Activated T-cell treated with anti-CD3 and anti-CD28 coated beads for 48 hours (primary cell): Measurements from ENCODE around the gene QSOX1.
"Not testable (repeated sequence)": the region's sequence is repeated elsewhere in the genome, so short reads cannot be mapped to it uniquely, and the experiment has no call there.

ENCODE experiments used
- DNase-seq: peaks from one replicate; pipeline ENCODE4 v3.0.0-alpha.2; 2020; ENCODE audit warnings: low read depth

QSOX1 gene

DNA sequence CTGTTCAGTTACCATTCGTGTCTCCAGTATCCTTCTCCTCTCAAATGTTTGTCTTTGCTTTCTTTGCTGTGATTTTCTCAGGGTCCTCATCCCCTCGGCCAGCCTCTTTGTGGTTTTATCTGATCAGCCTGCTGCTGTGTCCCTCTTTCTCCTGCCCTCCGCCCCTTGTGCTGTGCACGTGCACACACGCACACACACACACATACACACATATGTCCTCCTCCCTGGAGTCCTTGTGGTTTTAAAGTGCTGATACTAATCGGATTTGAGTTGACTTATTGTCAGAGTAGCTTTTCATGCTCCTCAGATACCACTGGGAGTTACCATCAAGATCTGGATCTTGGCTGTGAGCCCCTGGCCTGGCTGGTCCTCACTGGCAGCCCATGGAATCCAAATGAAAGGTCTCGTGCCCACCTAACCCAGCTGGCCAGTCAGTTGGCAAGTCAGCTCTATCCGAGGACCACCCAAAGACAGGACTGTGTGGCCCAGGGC lies 34.1 kb downstream of the QSOX1 start:
- no peak for DNase-seq

DNA sequence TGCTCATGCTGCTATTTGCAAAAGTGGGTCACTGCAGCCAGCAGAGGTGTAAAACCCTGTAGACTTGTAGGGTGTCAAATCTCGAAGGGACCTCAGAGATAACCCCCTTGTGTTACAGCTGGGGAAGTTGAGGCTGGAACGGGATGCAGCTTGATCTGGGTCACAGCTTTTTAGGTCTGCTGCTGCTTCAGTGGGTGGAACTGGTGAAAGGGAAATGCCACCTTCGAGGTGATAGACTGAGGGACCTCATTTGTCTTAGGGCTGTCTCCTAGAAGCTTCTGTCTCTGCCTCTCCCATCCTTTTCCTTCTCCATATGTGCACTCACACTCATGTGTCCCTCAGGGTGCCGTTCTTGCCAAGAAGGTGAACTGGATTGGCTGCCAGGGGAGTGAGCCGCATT lies 35.4 kb downstream of the QSOX1 start:
- DNase-seq, result no peak

DNA sequence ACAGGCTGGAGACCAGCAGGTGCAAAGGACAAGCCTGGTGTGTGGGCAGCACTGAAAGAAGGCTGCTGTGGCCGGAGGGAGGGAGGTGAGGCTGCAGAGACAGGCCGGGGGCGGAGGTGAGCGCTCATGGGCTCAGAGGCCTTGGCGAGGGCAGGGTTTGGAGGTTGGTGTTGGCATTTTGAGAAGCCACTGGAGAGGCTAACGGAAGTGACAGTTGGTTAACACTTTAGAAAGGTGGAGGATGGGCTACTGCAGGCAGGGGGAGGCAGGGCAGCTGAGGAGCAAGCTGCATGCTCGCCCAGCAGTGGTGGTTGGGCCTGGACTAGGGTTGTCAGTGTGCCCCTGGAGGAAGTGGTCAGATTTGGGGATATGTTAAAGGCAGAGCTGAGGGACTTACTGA lies 37.5 kb downstream of the QSOX1 start:
- no peak for DNase-seq

DNA sequence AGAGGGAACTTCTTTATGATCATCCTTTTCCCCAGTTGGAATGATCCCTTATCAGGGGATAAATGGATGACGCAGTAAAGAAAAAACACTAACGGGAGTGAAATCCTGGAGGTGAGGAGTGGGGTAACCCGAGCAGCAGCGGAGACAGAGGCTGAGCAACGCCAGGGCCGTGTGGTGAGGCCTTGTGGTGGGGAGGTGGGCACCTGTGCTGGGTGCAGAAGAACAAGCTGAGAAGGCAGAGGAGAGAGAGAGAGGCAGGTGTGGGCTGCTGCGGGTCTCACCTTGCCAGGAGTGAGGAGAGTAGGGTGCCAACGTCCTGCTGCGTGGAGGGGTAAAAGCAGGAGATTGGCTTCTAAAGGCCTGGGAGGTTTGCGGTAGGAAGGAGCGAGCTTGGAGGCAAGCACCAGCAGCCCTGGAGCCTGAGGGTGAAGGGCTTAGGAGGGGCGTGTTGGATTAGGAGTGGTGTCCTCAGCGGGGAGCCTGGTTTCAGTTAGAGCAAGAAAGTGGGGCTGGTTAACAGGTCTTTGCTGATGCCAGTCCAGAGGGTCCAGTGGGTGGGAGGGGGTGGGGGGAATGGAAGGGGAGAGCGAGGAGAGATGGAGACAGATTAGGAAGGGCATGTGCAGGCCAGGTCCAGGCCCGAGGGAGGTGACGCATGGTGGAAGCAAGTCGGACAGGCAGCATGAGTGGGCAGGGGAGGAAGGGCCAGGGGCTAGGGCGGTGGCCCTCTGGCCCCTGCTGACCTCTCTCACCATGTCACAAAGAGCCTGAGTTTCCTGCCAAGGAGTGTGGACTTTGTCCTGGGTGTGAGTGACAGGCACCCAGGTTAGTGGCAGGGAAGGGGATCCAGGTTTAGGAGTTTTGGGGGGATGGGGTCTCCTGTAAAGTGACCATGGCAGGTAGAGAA lies 38.7 kb downstream of the QSOX1 start:
- DNase-seq, result no peak

DNA sequence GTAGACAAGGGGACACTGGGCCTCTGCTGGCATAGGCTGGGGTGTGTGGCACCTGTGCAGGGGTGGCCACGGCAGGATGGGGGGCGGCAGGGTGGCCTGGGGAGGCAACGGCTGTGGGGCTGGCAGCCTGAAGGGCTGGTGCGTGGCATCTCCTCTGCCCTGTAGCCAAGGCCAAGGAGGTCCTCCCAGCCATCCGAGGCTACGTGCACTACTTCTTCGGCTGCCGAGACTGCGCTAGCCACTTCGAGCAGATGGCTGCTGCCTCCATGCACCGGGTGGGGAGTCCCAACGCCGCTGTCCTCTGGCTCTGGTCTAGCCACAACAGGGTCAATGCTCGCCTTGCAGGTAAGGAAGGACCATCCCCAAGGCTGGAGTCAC lies 39.4 kb downstream of the QSOX1 start:
- DNase-seq, result no peak

DNA sequence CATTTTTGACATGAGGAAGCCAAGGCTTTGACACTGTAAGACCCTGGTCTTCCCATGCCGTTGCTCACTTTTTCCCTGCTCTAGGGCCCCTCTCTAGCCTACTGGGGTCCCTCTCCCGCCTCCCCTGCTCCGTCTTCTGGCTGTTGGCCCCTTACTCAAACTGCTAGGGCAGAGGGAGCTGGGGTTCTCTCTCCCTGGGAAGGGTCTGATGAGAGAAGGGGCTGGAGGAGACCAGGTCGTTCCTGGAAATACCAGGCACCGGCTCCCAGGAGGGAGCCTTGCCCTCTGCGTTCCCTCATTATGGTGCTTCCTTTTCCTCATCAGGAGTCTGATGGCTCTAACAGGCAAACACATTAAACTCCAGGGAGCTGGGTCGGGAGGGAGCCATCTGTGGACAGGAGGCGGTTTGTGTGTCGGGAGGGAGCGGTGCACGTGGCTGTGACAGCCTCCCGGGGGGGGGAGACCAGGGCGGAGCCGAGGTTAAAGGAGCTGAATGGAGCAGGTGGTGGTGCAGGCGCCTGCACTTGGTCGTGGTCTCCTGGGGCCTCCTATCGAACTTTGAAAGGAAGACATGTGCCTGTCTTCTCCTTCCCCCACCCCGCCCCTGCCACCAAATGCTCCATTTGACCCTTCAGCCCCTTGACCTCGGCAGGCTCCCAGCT lies 40.0 kb downstream of the QSOX1 start:
- no peak for DNase-seq

DNA sequence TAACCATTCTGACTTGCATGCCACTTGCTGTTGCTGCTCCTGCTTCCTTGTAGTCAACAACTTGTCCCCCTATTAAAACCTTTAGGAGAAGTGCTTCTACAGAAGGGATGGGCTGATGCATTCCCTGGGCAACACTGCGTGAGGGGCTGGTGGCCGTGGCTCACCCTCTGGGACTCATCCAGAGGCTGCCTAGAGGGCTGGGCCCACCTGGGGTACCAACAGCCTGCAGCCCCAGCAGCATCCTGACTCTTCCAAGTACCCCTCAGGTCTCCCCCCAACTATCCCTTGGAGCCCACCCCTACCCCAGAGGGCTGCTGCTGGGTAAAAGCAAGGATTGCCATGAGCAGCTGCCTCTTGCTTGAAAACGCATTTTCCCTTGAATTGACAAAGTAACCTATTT lies 40.7 kb downstream of the QSOX1 start:
- DNase-seq, result no peak

DNA sequence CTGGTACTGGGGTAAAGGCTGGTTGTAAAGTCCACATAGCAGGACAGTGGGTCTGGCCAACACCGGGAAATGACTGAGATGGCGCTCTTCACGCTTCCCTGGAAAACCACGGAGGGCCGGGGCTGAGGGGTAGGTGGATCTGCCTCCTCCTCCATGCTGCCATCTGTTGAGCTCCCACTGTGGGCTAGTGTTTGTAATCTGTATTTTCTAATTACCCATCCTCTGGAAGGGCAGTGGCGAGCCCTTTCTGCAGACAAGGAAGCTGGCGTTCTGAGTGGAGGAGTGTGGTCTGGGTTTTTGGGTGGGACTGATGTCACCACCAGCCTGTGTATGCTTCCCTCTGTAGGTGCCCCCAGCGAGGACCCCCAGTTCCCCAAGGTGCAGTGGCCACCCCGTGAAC lies 41.2 kb downstream of the QSOX1 start:
- no peak for DNase-seq

DNA sequence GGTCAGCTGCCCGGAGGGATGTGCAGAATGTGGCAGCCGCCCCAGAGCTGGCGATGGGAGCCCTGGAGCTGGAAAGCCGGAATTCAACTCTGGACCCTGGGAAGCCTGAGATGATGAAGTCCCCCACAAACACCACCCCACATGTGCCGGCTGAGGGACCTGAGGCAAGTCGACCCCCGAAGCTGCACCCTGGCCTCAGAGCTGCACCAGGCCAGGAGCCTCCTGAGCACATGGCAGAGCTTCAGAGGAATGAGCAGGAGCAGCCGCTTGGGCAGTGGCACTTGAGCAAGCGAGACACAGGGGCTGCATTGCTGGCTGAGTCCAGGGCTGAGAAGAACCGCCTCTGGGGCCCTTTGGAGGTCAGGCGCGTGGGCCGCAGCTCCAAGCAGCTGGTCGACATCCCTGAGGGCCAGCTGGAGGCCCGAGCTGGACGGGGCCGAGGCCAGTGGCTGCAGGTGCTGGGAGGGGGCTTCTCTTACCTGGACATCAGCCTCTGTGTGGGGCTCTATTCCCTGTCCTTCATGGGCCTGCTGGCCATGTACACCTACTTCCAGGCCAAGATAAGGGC lies 41.9 kb downstream of the QSOX1 start:
- no peak for DNase-seq

DNA sequence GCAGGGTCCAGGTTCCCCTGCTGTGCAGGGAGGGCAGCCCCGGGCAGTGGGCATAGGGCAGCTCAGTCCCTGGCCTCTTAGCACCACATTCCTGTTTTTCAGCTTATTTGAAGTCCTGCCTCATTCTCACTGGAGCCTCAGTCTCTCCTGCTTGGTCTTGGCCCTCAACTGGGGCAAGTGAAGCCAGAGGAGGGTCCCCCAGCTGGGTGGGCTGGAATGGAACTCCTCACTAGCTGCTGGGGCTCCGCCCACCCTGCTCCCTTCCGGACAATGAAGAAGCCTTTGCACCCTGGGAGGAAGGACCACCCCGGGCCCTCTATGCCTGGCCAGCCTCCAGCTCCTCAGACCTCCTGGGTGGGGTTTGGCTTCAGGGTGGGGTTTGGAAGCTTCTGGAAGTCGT lies 42.6 kb downstream of the QSOX1 start:
- no peak for DNase-seq

DNA sequence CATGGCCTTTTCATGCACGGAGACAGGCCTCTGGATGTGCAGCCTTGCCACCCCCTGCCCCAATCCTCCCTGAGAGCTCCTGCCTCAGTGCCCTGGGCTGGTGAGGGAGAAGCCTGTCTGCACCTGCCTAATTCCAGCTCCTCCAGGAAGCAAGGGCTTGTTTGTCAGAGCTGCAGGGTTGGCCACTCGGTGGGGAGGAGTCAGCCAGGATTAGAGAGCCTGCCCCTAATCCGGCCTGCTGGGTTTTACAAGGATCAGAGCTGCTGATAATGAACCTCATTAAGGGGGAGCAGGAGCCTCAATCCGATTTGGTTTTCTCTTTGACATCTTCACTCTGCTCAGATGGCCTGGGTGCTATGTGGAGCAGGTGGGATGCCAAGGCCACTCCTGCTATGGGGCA lies 43.5 kb downstream of the QSOX1 start:
- DNase-seq, result no peak

DNA sequence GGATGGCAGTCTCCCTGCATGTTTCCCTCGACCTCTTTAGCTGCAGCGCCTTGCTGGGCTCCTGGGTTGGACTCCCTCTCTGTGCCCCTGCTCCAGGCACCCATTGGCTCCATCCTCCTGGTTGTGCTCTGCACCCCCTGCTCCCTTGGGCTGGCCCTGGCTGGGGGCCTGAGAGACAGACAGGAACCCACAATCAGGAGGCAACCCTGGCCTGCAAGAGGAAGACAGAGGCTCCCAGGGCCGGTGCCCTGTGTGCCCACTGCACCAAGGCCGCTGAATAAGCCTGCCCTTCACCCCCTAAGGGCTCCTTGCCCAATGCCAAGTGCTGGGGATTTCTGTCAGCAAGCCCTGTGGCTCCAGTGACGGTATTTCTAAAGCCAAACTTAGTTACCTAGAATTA lies 43.9 kb downstream of the QSOX1 start:
- DNase-seq, result no peak

DNA sequence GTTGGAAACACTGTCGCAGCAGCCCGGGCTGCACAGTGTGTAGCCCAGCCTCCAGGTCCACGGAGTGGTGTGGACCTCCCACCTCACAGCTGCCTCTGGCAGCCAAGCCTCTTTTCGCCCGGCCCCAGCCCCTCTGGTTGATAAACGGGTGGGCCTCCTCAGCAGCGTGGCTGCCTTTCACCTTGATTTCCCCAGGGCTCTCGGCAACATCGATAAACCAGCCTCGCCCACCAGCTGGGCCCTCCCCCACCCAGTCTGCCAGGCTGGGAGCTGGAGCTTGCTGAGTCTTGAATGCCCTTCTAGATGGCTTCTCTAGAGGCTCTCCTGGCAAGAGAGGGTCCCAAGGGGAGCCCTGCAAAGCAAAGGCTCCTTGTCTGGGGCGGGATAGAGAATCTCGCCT lies 44.3 kb downstream of the QSOX1 start:
- no peak for DNase-seq

DNA sequence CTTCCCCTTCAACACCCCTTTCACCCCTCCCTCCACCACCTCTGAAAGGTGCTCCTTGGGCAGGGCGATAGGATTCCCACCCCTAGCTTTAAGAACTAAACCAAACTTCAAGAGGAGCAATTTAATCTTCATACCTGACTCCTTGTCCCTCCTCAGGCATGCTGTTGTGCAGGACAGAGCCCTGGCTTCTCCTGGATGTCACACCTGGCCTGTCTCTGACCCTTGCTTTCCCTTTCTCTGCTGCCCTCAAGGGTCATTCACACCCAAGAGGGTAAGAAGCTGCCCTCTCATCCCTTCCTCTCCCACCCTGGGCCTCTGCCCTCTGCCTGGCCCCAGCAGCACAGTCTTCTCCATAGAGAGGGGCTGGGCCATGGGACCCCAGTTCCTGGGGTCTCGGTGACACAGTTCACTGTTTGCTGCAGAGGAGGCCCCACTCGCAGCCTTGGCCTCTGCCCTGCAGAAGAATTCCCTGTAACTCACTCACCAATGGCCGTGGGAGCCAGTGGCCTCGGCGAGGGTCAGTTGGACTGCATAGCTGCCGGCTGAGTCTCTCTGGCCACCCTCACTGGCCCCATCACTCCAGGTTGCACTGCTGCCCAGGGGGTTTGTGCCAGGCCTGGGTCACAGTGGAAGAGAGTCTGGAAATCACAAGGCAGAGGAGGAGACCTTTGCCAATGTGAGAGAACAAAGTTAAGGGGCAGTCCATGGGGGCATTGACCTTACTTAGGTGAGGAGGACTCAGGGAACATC lies 47.0 kb downstream of the QSOX1 start:
- no peak for DNase-seq

DNA sequence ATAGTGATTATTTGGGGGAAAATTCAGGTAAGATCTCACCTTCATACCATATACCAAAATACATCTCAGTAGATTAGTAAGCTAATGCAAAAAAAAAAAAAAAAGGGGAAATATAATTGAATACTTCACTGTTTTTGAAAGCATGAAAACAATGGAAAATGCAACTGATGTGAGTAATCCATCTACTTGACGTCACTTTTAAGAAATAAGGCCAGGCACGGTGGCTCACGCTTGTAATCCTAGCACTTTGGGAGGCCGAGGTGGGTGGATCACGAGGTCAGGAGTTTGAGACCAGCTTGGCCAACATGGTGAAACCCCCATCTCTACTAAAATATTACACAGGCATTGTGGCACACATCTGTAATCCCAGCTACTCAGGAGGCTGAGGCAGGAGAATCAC lies 47.9 kb downstream of the QSOX1 start:
- not testable (repeated sequence) for DNase-seq

DNA sequence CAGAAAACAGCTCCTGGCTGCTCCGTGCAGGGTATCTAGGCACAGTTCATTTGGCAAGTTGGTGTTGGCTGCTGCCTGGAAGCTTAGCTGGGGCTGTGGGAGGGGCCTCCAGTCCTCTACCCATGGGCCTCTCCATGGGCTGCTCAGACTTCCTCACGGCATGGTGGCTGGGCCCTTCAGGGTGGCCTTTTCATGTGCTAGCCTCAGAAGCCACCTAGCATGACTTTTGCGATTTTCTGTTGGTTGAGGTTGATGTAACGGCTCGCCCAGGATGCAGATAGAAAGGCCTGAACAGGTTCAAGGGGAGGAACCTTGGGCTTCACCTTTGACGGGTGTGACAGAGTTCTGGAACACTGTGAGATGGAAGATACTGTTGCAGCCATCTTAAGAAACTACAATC lies 49.6 kb downstream of the QSOX1 start:
- no peak for DNase-seq

DNA sequence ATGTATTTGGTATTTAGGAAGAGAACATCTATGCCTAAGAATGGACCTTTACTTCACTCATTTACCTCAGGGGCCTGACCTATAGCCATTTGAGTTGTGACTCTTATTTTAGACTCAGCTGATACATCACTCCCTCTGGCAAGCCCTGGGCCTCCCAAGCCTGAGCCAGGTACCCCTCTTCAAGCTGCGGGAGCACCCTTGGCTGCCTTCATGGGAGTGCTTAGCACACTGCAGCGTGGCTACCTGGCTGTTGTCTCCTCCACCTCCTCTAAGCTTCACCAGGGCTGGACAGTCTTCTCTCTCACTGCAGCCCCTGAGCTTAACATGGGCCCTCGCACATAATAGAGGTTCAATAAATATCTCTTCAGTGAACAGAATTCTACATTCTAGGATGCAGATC lies 51.9 kb downstream of the QSOX1 start:
- DNase-seq, result no peak

DNA sequence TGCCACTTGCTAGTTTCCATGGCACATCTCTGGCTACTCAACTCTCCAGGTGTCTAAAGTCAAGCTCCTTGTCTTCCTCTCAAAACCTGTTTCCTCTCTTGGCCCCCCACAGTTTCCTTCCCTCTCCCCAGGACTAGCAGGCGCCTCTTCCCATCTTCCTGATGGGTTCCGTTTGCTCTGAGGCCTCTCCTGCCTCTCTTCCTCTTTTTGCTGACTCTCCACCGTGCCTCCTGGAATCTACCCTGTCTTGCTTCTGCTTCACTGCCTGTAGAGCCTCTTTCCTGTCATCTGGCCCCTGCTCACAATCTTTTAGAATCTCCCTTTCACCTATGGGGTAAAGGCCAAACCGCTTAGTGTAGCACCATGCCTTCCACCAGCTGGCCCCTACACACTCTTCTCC lies 53.6 kb downstream of the QSOX1 start:
- DNase-seq, result no peak

DNA sequence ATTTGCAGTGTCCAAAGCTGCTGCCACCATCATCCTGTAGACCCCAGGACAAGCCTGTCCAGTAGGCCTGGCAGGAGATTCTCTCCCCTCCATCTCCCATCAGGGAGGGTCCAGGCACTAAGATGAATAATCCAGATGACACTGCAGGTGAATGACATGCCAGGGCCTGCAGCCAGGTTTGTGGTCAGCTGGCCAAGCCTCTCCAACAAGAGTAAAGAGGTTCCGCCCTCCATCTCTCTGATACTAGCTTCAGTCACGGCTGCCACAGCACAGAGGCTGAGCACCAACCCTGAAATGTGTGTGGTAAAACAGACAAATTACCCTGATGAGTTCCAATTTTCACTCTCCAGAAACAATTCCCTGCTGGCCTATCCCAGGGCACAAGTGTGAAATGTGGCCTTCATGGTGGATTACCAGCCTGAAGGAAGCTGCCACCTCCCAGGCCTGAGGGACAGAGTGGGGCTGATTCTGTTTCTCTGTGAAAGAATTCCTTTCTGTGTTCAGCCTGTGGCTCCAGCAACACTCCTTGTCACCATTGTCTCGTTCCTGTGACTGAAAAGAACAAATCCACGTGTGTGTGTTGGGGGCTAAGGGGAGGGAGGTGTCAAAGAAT lies 55.4 kb downstream of the QSOX1 start:
- no peak for DNase-seq

DNA sequence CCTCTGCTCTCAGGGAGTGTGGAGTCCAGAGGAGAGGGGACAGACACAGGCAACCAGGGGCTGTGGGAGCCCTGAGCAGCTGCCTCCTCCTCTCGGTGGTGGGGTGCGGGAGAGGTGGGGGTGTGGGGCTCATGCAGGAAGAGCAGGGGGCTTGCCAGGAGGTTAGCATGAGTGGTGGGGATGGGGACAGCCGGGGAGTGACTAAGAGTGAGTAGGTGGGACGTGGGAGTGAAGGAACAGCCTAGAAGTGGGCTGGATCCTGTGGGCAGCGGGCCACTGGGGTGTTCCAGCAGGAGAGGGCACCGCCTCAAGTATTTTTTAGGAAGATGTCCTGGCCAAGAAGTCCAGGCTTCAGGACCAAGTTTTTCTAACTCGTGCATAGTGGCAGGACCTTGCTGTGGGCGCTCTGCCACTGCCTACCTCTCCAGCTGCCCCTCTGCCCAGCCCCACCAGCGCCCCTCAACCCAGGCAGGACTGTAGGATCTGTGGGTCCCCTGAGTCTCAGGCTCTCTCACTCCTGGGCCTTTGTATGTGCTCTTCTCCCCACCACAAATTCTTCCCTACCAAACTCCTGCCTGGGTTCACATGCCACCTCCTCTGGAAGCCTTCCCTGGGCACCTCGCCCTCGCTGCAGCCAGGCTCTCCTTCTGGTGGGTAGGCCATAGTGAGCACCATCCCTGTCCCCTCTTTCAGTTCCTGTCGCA lies 56.6 kb downstream of the QSOX1 start:
- DNase-seq, result no peak

DNA sequence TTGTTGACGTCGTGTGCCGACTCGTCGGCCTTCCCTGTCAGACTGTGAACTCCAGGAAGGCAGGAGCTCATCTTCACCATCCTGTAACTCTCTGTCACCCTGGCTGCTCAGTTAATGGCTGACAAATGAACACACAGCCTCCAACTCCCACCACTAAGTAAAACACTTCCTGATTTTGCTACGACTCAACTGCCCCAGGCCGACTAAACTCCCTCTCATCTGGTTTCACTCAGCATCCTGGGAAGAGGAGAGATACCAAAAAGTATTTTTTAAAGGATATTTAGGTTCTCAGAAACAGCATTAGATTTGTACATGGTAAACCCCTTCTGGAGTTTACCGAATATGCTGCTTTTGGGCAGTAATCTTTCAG lies 57.2 kb downstream of the QSOX1 start:
- DNase-seq, result no peak
